Endothelial cell (in vitro differentiated cells): Measurements from ENCODE around the gene COPB2. TPM values are rescaled to one million over a fixed set of nuclear protein-coding genes. Genes with fewer than 3 reads are reported as not detected.
A peak's percentile ranks its signal among the peaks of the same experiment; 100 is the strongest.

Experiments
- DNase-seq: peaks from one replicate; pipeline ENCODE4 v3.0.0; 2021; ENCODE audit warnings: low spot score
- H3K27ac Mint-ChIP-seq: one replicate; pipeline ENCODE4 v1.8.0; 2021; ENCODE audit warnings: mixed read lengths, inconsistent platforms; ENCODE audit not compliant: unreplicated experiment
- H3K27me3 Mint-ChIP-seq: one replicate; pipeline ENCODE4 v1.8.0; 2021; ENCODE audit warnings: mild to moderate bottlenecking, moderate library complexity, mixed read lengths, inconsistent platforms; ENCODE audit not compliant: unreplicated experiment
- H3K36me3 Mint-ChIP-seq: one replicate; pipeline ENCODE4 v1.8.0; 2021; ENCODE audit warnings: mild to moderate bottlenecking, low read depth, mixed read lengths, inconsistent platforms; ENCODE audit not compliant: unreplicated experiment
- H3K4me1 Mint-ChIP-seq: one replicate; pipeline ENCODE4 v1.8.0; 2021; ENCODE audit warnings: mild to moderate bottlenecking, mixed read lengths, inconsistent platforms; ENCODE audit not compliant: unreplicated experiment
- H3K4me3 Mint-ChIP-seq: one replicate; pipeline ENCODE4 v1.8.0; 2021; ENCODE audit warnings: mild to moderate bottlenecking, mixed read lengths, inconsistent platforms; ENCODE audit not compliant: unreplicated experiment
- H3K9me3 Mint-ChIP-seq: one replicate; pipeline ENCODE4 v1.8.0; 2021; ENCODE audit warnings: mixed read lengths, inconsistent platforms; ENCODE audit not compliant: unreplicated experiment
- CTCF ChIP-seq: fragments of 200-600 bp; sonication (generic); IDR thresholded peaks from one replicate; pipeline ENCODE4 v1.5.0; 2021; ENCODE audit warnings: antibody characterized with exemption; ENCODE audit not compliant: unreplicated experiment
- total RNA-seq: library from RNA; stranded (reverse); fragmentation: NEBNext Ultra II Directional; extraction: Animal tissue kit (Norgen Biotek cat#: 25700); gene quantifications from one replicate; pipeline ENCODE4 v1.2.1, GENCODE V29; 2021; ENCODE audit not compliant: unreplicated experiment

The COPB2 gene
- total RNA-seq, 1 donor from 2014 or later, result 140 TPM

DNA sequence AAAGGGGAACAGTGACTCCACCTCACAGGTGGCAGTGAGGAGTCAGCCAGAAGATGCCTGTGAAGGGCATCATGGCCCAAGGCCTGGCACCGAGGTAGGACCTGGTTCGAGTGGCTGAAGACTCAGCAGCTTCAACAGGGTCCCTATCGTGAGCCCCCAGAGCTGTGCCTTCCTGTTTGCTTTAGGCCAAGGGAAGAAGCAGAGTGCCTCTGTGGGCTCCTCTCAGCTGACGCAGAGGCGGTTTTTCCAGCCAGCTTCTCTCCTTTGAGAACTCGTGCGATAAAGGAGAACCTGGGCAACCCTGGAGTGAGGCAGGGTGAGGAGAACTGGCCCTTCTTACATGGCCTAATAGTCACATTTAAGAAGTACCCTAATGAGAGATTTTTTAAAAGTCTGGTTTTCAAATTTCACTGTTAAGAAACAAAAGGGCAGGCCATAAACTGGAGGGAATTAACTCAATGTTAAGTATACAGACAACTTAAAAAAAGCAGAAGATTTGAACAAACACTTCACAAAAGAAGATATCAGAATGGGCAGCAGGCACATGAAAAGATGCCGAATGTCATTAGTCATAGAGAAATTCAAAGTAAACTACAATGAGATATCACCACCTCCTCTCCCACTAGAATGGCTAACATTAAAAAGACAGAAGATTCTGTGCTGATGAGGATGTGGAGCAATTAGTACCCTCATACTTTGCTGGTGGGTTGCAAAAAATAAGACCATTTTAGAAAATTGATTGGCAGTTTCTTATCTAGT is 68.7 kb downstream of the COPB2 start:
- Mint-ChIP-seq H3K4me1 (no peaks in the 10 kb centered on the region), H3K27me3 (peaks cover 5% of the 10 kb centered on the region), H3K36me3 (peaks cover 6% of the 10 kb centered on the region), H3K27ac (no peak overlapping the region), H3K4me3 (no peak overlapping the region), H3K9me3 (no peaks in the 10 kb centered on the region)
- no peak for TF ChIP-seq CTCF
- DNase-seq, result no peak

DNA sequence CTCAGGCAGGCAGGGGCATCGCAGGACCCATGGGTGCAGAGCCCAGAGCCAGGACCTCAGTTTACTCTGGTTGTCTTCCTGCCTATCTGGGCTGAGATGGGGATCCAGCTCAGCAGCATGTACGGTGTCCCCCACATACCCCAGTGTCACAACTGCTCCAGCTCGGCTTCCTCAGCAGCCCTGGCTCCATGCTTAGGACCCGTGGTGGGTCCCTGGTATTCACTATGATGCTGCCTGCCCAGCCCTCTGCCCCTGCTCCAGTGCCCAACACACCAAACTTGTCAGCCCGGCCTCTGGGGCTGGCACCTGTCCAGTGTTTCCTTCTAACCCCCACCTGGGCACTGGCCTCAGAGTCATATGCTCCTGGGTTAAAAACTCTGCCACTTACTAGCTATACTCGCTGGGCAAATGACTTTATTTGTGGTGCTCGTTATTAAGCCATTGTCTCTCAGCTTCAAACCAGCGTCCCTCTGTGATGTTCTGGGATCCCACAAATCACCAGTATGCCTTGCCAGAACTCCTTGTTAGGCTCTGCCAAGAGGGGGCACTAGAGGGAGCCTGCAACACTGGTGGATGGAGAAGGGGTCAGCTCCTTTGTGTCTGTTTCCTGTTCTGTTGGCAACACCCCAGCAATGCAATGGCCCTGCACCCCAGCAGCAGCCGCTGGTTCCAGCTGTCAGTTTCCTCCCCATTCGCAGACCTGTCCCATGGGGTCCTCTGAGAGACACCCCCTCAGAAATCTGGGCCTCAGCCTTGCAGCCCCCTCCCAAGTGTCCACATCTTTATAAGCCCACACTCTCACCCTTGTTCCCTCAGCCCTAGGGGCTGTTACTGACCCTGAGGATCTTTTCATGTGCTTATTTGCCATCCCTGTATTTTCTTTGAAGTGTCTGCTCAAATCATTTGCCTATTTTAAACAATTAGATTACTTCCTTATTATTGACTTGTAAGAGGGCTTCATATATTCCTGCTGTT is 69.7 kb downstream of the COPB2 start:
- peaks cover 3% of the 10 kb centered on the region for H3K36me3 Mint-ChIP-seq
- H3K9me3 Mint-ChIP-seq, result no peaks in the 10 kb centered on the region
- peak; percentile 32 for TF ChIP-seq CTCF
- peaks cover 6% of the 10 kb centered on the region for H3K27me3 Mint-ChIP-seq
- DNase-seq, result peak; percentile 51
- no peaks in the 10 kb centered on the region for H3K4me1 Mint-ChIP-seq
- peak overlapping the region; percentile 5 for H3K27ac Mint-ChIP-seq
- no peak overlapping the region for H3K4me3 Mint-ChIP-seq

DNA sequence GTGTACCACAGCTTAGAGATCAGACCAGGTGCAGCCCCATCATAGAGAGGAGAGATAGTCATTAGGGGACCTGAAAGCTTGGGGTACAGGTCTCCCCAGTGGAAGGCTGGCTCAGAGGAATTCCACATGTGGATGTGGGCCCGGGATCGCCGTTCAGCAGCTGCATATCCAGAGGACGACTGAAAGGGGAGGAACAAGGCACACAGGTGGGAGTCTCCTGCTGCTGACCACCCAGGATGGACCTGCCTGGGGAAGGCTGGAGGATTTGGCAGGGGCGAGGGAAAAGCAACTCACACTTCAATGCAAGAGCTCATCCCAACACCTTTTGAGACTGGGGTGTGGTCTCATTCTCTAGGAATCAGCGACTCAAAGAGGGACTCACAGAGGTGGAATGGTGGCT is 70.6 kb downstream of the COPB2 start:
- DNase-seq, result no peak
- peaks cover 3% of the 10 kb centered on the region for H3K36me3 Mint-ChIP-seq
- peaks cover 6% of the 10 kb centered on the region for H3K27me3 Mint-ChIP-seq
- H3K27ac Mint-ChIP-seq, result no peak overlapping the region
- H3K4me1 Mint-ChIP-seq, result no peaks in the 10 kb centered on the region
- no peak overlapping the region for H3K4me3 Mint-ChIP-seq
- no peaks in the 10 kb centered on the region for H3K9me3 Mint-ChIP-seq
- TF ChIP-seq CTCF, result no peak

- no peak for DNase-seq
- no peak for TF ChIP-seq CTCF
- Mint-ChIP-seq H3K4me1 (no peaks in the 10 kb centered on the region), H3K27me3 (peaks cover 5% of the 10 kb centered on the region), H3K9me3 (no peaks in the 10 kb centered on the region), H3K27ac (no peak overlapping the region), H3K4me3 (no peak overlapping the region), H3K36me3 (peaks cover 3% of the 10 kb centered on the region)
Measured at GRCh38 chr3:139318431-139318816, 71.0 kb downstream of the COPB2 start.
